GM18867 (cell line): ENCODE measurements around the gene PSMG4.
"Not testable (repeated sequence)": the region's sequence is repeated elsewhere in the genome, so short reads cannot be mapped to it uniquely, and the experiment has no call there.

Experiments used
- ATAC-seq: cut with Tn5 transposase; IDR thresholded peaks from one replicate; pipeline ENCODE4 v1.9.1; 2021; ENCODE audit warnings: mild to moderate bottlenecking, moderate library complexity; ENCODE audit not compliant: unreplicated experiment

The PSMG4 gene

DNA sequence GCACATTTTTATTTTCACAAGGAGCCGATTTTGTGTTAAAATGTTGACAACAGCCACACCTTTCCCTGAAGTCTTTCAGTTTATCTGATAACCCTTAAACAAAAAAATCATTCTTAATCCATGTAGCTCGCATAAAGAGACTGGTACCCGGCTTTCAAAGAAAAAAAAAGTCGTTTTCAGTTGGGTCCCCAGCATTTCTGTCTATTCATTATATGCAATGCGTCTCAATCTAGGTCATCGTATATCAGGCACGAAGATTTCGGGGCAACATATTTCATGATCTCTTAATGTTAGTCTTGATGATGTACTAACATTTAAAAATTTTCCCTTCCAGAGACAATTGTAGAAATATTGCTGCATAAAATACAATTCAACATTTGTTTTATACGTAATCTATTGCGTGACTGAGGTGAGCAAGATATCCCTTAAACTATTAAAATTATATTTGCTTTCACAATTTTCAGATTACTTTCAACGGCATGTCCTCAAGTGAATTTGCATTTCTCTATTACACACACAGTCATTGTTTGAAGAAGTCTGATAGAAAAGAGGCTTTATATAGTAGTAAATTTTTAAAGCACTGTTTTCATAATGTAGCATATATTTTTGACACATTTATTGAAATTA, 28.4 kb upstream of the PSMG4 start:
- no peak for ATAC-seq

DNA sequence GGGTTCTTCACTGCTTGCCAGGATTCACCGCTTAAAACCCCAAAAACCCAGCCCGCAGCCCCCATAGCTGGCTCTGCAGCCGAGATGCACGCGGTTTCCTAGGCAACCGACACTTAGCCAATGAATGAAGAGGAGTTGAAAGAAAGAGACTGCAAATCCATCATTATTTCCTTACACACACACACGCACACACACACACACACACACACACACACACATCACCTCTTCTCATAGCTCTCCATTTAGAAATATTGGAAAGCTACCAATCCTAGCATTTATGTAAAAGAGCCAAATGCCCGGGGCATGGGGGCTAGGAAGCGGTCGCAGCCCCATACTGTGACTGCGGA, 27.9 kb upstream of the PSMG4 start:
- ATAC-seq: no peak

DNA sequence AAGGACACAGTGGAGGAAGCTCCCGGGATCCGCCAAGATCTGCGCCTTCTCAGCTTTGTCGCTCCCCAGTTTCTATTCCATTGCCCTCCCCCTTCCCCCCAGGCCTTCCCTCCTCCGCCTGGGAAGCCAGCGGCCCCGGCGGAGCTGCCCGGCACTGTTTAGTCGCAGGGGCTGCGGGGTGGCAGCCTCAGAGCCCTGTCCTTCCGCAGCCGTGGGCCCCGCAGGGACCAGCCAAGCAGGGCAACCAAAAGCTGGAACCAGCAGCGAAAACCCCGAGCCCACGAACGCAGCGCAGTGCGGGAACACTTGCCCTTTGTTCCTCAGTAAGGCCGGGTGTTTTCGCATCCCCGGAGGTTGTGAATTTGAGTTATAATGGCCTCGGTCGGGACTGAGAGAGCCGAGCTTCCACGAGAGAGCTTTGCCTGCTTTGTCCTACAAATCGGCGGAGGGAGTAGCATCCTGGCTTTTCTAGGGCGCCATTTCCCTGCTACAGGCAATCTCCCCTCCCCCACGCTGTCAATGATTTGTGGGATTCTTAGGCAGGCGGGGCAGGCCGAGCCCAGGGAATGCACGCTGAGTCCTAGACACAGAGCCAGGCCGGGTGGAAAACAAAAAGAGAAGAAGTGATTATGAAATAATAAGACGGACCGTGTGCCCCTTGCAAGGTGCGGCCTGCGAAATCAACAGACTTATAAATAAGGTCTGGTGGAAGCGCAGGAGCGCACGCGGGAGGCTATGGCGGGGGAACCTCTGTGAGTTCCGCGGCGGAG, 27.3 kb upstream of the PSMG4 start:
- no peak for ATAC-seq

DNA sequence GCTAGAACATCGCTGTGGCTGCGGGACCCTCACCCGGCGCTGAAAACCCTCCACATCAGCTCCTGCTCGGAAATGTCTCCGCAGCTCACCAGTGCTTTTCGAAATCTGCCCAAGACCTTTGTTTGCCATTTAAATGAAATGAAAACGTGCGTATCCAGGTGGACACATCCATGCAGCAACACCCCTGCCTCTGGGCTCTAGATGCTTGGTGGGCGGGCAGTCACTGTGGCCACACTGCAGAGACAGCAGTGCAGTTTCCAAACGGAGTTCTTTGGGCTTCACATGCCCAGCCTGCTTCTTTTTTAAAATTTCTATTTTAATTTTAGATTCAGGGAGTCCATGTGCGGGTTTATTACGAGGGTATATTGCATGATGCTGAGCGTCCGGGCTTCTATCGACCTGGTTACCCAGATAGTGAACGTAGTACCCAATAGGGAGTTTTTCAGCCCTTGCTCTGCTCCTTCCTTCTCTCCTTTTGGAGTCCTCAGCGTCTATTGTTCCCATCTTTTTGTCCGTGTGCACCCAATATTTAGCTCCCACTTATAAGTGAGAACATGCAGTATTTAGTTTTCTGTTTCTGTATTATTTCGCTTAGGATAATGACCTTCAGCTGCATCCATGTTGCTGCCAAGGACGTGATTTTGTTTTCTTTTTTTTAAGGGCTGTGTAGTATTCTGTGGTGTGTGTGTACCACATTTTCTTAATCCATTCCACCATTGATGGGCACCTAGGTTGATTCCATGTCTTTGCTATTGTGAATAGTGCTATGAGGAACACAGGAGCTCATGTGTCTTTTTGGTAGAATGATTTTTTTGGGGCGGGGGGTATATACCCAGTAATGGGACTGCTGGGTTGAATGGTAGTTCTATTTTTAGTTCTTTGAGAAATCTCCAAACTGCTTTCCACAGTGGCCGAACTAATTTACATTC, 26.5 kb upstream of the PSMG4 start:
- no peak for ATAC-seq

DNA sequence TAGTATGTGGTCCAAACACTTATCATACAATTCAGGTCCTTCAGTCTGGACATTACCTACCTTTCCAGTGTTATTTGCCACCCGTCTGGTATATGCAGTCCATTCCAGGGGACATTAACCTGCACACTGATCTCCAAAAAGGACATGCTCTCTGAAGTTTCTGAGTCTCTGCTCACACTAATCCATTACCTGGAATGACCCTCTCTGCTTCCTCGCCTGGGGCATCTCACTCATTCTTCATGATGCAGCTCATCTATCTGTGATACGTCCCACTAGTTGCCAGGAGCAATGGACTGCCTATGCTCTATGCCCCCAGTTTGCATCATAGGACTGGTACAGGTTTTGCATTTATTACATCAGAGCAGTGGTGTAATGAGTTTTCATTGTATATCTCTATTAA, 25.4 kb upstream of the PSMG4 start:
- no peak for ATAC-seq

DNA sequence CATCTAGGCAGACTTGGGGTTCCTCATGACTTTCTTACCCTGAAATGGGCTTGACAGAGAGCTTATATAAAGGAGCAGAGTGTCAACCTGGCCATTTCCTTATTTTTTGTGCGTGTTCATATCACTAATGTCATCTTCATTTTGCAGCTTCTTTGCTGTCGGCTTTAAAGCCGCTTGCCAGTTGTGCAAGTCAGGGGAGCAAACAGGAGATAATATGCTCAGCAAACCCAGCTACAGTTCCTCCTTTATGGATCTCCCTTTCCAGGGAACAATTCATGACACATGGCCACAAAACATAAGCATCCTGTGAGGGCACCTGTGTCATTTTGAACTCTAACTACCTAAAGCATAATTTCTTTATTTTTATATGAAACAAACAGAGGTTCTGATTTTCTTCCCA, 24.8 kb upstream of the PSMG4 start:
- ATAC-seq: no peak

DNA sequence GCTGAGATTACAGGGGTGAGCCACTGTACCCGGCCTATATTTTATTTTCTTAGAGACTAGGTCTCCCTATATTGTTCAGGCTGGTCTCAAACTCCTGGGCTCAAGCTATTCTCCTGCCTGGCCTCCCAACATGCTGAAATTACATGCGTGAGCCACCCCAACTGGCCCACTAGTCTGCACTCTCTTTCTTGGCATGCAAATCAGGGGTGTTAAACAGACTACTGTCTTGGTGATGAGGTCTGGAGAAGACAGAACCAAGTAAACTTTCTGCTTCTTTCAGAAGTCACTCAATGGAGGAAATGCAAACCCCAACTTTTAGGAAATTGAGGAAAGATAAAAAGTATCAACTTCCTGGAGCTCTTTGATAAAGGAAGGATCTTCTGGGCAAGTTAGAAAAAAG, 23.3 kb upstream of the PSMG4 start:
- ATAC-seq: peak; percentile 50

DNA sequence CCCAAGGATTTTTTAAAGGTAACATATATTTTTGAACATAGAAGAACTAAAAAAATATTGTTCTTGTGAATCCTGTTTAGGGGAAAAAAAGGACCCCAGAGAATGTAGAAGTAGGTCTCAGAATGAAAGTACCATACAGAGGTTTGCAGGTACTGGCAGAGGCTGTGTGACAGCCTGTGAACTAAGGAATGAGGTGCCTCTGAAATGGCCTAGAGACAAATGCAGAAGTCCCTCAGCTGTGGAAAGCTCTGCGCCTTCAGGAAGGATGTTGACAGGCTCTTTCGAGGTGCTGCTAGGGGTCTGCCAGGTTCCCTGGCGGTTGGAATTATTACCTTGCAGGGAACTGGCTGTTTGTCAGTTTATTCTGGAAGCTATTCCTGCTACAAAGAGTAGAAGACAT, 22.7 kb upstream of the PSMG4 start:
- ATAC-seq: no peak

DNA sequence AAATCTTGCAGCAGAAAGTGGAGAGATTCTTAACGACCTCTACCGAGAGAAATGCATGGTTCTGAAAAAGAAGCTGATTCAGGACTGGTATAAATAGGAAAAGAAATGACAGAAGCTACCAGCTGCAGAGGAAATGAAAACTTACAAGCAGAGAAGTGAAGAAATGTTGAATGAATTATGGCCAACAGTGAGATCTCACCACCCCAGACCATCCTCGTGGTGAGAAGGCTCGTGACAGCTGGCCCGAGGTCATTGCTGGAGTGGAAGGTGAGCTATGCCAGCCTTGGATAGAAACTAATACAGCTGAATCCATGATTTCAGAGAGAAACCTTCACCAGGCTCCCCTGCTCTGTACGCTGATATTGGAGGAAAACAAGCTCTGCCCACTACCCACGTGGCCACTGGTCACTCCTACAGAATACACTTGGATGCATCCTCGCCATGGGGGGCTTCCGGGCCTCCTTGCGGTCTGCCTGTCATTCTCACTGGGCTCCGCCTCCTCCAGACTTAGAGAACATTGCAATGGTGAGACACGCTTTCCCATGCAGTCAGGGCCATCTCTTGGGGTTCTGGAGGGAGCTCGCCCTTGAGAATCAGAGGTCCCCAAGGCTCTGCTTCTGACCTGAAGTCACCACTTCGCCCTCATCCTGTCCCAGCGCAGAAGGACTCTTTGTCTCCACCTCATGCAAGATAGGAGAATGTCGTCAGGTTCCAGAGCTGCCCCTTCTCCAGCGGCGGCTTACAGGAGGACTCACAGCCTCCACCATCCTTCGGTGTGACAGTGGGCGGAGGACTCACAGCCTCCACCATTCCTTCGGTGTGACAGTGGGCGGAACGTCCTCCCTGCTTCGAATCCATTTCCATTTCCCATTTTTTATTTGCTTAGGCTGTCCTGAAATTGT, 20.7 kb upstream of the PSMG4 start:
- peak; percentile 62 for ATAC-seq

DNA sequence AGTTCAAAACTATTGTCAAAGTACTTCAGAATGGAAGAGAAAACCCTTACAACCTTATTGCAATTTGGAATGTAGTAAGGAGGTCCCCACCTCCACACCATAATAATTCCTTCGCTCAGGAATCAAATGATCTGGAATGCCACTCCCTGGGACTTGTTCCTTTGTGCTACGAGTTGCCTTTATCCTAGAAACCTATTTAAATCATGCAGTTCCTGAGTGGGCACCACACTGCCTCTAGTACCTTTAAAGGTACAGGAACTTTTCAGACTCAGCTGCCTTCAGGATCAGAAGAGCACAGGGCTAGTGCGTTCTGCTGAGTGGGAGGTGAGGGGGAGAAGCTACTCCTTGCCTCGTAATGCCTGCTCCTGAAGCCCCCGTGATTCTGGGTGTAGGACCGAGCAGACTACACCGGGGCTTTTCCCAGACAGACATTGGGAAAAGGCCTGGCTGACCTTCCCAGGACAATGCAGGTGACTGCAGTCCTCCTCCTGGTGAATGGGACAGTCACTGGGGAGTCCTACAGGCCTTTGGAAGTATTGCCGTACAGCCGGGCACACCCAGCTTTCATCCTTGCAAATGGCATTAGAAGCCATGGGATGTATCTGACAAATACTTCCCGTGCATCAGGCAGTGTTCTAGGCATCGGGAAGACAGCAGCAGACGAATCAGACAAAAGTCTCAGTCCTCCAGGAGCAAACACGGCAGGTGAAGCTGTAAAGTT, 19.5 kb upstream of the PSMG4 start:
- no peak for ATAC-seq

DNA sequence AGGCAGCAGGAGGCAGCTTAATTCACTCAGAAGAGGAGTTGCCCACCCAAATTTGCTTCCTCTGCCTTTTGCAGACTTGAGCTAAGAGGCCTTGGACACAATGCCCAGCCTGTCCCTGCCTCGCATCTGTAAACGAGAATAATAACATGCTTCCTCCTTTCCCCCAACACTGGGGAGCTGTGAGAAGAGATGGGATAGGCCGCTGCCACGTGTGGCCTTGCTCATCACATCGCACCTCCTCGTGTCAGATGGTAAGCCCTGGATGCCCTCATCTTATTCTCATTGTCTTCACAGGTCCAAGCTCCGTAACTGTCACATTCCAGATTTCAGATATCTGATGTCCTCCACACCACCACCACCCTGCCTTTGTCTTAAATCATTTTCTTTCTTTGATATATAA, 18.2 kb upstream of the PSMG4 start:
- no peak for ATAC-seq

DNA sequence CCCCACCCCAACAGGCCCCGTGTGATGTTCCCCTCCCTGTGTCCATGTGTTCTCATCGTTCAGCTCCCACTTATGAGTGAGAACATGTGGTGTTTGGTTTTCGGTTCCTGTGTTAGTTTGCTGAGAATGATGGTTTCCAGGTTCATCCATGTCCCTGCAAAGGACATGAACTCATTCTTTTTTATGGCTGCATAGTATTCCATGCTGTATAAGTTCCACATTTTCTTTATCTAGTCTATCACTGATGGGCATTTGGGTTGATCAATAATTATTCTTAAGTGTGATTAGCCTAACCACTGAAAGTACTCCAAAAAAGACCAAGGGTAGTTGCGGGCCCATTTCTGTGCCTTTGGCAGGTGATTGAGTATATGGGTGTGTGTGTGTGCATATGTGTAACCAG, 17.0 kb upstream of the PSMG4 start:
- ATAC-seq: not testable (repeated sequence)

DNA sequence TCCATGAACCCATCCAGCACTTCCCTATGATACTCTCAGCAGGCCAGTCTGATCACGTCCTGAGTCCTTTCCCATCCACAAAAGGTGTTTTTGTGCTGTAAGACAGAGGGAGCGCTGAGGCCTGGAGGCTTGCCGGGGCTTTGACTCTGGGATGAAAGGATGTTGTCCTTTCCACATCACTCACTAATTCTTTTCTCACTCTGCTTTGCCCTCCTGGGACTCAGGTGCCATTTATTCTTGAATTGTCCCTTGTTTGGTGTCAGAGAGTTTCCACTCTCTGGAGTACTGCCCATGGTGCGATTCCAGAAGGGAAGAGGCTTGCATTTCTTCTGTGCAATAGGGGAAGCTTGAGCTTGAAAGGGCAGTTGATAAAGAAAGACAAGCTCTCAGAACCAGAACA, 16.0 kb upstream of the PSMG4 start:
- ATAC-seq: no peak

DNA sequence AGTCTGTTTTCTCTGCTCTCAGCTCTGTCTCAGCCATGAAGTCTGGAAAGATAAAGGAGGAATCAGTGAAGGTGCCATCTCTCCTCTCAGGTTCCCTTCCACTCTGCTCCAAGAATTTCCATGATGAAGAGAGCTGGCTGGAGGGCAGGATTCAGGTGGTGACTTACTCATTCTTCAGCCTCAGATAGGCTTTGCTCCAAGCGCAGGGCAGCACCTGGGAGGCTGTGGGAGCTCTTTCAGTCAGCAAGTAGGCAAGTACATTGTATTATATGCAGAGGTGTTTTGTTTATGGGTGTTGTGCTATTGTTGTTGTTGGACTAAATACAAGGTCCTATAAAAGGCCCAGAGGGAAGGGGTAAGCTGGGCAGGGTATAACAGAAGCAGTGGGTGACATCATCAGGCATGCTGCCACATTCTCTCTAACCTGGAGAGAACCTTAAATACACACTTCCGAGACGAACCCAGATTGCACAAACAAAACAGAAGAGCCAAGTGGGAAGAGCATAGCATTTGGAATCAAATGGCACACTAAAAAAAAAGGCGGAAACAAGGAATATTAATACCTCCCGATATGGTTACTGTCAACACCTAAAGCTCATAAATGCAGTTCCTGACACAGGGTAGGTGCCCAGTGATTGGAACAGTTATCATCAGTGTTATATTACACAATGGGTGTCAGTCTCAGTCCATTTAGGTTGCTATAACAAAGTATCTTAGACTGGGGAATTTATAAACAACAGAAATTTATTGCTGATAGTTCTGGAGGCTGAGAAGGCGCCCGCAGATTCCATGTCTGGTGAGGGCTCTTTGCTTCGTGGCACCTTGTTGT, 14.5 kb upstream of the PSMG4 start:
- no peak for ATAC-seq

DNA sequence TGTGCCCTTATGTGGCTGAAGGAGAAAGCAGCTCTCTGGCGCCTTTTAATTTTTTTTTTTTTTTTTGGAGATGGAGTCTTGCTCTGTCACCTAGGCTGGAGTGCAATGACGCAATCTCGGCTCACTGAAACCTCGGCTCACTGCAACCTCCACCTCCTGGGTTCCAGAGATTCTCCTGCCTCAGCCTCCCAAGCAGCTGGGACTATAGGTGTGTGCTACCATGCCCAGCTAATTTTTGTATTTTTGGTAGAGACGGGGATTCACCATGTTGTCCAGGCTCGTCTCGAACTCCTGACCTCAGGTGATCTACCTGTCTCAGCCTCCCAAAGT, 13.9 kb upstream of the PSMG4 start:
- not testable (repeated sequence) for ATAC-seq

DNA sequence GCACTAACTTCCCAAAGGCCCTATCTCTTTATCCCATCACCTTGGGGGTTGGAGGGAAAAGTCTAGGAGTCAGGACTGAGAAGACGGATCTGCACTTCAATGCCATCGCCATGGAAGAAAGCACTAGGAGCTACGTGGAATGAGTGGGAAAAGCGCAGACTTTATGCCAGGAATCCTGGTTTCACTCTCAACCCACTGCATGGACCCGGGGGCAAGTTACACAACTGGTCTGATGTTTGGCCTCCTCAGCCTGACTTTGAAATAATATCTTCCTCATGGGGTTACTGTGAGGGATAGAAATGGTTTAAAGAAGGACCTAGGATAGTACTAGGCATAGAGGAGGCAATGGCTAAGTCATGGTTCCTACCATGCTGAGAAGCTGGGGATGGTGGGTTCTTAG, 13.5 kb upstream of the PSMG4 start:
- ATAC-seq: no peak

DNA sequence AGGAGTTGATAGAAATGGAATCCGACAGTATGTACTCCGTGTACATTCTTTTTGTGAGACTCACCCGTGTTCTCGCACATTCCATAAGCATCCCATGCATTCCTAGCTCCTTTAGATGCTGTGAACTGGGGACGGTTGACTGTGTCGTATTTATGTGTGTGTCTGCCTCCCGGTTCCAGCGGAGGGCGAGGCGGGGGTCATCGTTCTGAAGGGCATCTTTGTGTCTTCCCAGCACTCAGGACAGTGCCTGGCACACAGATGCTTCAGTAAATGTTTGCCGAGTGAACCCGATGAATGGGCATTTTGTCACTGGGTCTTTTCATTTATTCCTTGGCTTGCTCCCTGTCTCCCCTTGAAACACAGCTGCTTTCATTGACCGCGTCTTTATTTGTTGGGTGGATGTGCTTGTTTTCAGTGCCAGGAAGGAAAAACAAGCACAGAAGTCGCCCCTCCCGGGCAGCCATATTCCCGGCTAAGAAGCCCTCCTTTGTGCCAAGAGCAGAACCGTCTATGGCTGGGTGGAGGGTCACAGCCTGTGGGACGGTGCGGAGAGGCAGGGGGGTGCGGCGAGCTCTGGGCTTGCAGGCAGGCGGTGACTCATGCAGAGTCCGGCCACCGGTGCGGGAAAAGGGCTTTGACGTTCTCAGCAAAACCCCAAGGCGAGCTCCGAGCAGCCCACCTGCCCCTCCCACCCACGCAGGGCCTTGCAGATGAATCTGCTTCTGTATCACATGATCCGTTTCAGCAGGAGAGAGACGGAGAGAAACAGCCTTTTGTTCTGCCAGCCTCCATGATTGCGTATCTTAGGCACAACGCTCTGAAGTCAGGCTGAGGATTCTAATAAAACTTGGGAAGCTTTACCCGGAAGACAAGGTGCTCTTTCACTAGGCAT, 11.2 kb upstream of the PSMG4 start:
- no peak for ATAC-seq

DNA sequence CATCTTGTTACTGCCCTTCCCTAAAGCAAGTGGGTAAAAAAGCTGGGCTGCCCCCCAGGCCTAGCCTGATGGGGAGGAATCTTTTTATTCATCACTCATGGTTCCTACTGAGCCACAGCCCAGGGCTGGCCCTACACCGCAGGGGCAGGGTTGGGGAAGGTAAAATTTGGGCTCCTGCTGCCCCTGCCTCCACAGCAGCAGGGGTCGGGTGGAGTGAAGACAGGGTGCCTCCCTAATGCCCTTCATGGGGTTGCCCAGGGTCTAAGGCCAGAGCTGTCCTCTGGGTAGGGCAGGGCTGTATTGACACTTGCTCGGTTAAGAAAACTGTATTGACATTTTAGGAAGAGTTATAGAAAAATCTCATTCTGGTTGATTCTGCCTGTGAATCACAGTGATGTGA, 8.9 kb upstream of the PSMG4 start:
- no peak for ATAC-seq
